Peyer's patch (tissue), 4 donors: ENCODE results near the gene PTGDR2.

Source experiments
- CTCF ChIP-seq, 6 experiments: fragments of 450-650 bp in 4 of 6; fragments of 200-600 bp in 2 of 6; sonication (generic) in 1 of 6; IDR thresholded peaks; one replicate each; pipeline ENCODE4 v1.5.1; 2017 to 2019; ENCODE audit warnings: antibody characterized with exemption in 6 of 6, mild to moderate bottlenecking in 3 of 6, moderate library complexity in 1 of 6
- POLR2A ChIP-seq, 2 donors: fragments of 450-650 bp; IDR thresholded peaks; one replicate each; pipeline ENCODE4 v1.5.1; 2017; ENCODE audit warnings: antibody characterized with exemption in 2 of 2, mild to moderate bottlenecking in 2 of 2, moderate library complexity in 2 of 2

- TF ChIP-seq CTCF (IDR thresholded peaks at IDR 0.05) (no peak), POLR2A (IDR thresholded peaks at IDR 0.05) (no peak)
Observed at GRCh38 chr11:60880643-60881282, 25.0 kb upstream of the PTGDR2 start.
